H1 (cell line): ENCODE measurements around the gene SLC28A1.

Experiments
- ASH2L ChIP-seq: fragments of 200-600, 300-600 bp; sonication (generic); IDR thresholded peaks from one replicate; pipeline ENCODE4 v1.7.1; 2017; ENCODE audit warnings: low read length
- ATF2 ChIP-seq: IDR thresholded peaks from 2 replicates; pipeline ENCODE4 v1.6.1; 2012; ENCODE audit warnings: low read length, inconsistent platforms
- CHD2 ChIP-seq: IDR thresholded peaks from 2 replicates; pipeline ENCODE4 v1.6.1; 2012; ENCODE audit warnings: low read length, improper control_type of control experiment
- NRF1 ChIP-seq: IDR thresholded peaks from 2 replicates; pipeline ENCODE4 v1.6.1; 2011; ENCODE audit warnings: mild to moderate bottlenecking, low read depth, low read length, improper control_type of control experiment
- POLR2A ChIP-seq, 2 experiments: IDR thresholded peaks; 1 replicate in 1 of 2; 2 replicates in 1 of 2; pipeline ENCODE4 v1.6.1; 2011; ENCODE audit warnings: low read depth in 2 of 2, low read length in 2 of 2, mild to moderate bottlenecking in 2 of 2; ENCODE audit errors: control extremely low read depth in 1 of 2
- RFX5 ChIP-seq: IDR thresholded peaks from 2 replicates; pipeline ENCODE4 v1.6.1; 2011; ENCODE audit warnings: low read depth, low read length, improper control_type of control experiment, borderline replicate concordance
- RXRA ChIP-seq: IDR thresholded peaks from 2 replicates; pipeline ENCODE4 v1.6.1; 2011; ENCODE audit warnings: low read depth, mild to moderate bottlenecking, low read length, moderate library complexity; ENCODE audit not compliant: insufficient read depth
- SP2 ChIP-seq: IDR thresholded peaks from 2 replicates; pipeline ENCODE4 v1.6.1; 2012; ENCODE audit warnings: mild to moderate bottlenecking, low read length, inconsistent platforms
- TAF1 ChIP-seq: IDR thresholded peaks from 2 replicates; pipeline ENCODE4 v1.6.1; 2011; ENCODE audit warnings: mild to moderate bottlenecking, low read depth, low read length
- TF ChIP-seq, protein P1 (sequence below), 3 experiments: IDR thresholded peaks; 1 replicate in 2 of 3; 2 replicates in 1 of 3; pipeline versions ENCODE4 v1.5.1 to v1.6.1; 2011; ENCODE audit warnings: low read length in 3 of 3, mild to moderate bottlenecking in 3 of 3, inconsistent platforms in 2 of 3, low read depth in 1 of 3, moderate library complexity in 1 of 3; ENCODE audit not compliant: insufficient read depth in 1 of 3; ENCODE audit errors: control extremely low read depth in 1 of 3
- TF ChIP-seq, protein P2 (sequence below): IDR thresholded peaks from 2 replicates; pipeline ENCODE4 v1.6.1; 2011; ENCODE audit warnings: low read depth, mild to moderate bottlenecking, low read length; ENCODE audit not compliant: insufficient read depth
- TF ChIP-seq, protein P3 (sequence below): IDR thresholded peaks from 2 replicates; pipeline ENCODE4 v1.6.1; 2012; ENCODE audit warnings: inconsistent platforms

DNA sequence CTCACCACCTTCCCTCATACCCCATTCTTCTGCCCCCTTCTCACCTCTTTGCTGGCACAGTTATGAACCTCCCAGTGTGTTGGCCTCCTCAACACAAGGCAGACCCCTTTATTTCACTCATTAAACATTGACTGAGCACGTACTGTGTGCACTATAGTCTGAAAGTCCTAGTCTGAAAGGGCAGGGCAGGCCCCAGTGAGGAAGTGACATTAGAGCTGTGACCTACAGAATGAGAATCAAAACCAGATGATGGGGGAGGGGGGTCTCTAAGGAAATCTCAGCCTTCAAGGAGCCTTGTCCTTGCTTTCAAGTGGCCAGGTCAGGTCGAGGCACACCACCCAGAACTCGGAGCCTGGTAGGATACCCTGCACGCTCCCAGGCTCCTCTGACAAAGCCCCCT is 3.5 kb downstream of the SLC28A1 start:
- TF ChIP-seq CHD2, result no peak
- TF ChIP-seq ATF2, result no peak
- TF ChIP-seq, protein P1, sequence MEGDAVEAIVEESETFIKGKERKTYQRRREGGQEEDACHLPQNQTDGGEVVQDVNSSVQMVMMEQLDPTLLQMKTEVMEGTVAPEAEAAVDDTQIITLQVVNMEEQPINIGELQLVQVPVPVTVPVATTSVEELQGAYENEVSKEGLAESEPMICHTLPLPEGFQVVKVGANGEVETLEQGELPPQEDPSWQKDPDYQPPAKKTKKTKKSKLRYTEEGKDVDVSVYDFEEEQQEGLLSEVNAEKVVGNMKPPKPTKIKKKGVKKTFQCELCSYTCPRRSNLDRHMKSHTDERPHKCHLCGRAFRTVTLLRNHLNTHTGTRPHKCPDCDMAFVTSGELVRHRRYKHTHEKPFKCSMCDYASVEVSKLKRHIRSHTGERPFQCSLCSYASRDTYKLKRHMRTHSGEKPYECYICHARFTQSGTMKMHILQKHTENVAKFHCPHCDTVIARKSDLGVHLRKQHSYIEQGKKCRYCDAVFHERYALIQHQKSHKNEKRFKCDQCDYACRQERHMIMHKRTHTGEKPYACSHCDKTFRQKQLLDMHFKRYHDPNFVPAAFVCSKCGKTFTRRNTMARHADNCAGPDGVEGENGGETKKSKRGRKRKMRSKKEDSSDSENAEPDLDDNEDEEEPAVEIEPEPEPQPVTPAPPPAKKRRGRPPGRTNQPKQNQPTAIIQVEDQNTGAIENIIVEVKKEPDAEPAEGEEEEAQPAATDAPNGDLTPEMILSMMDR (IDR thresholded peaks at IDR 0.05; ENCODE audit: control extremely low read depth in 1 of 3, insufficient read depth in 1 of 3, low read depth in 1 of 3, low read length in 3 of 3), result no peak
- TF ChIP-seq, protein P2, sequence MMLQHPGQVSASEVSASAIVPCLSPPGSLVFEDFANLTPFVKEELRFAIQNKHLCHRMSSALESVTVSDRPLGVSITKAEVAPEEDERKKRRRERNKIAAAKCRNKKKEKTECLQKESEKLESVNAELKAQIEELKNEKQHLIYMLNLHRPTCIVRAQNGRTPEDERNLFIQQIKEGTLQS, result no peak
- TF ChIP-seq ASH2L, result no peak
- TF ChIP-seq RFX5, result no peak
- no peak for TF ChIP-seq SP2
- no peak for TF ChIP-seq TAF1
- no peak for TF ChIP-seq POLR2A (IDR thresholded peaks at IDR 0.05; ENCODE audit: control extremely low read depth in 1 of 2, low read depth in 2 of 2, low read length in 2 of 2)
- TF ChIP-seq, protein P3, sequence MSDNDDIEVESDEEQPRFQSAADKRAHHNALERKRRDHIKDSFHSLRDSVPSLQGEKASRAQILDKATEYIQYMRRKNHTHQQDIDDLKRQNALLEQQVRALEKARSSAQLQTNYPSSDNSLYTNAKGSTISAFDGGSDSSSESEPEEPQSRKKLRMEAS, result no peak
- no peak for TF ChIP-seq NRF1
- no peak for TF ChIP-seq RXRA
